Ishikawa (cell line): Measurements from ENCODE around the gene HARS1.

Source experiments
- CEBPB ChIP-seq: IDR thresholded peaks from 2 replicates; pipeline ENCODE4 v1.6.1; 2012
- EGR1 ChIP-seq: IDR thresholded peaks from 2 replicates; pipeline ENCODE4 v1.6.1; 2012
- EP300 ChIP-seq: IDR thresholded peaks from 2 replicates; pipeline ENCODE4 v1.6.1; 2012; ENCODE audit warnings: borderline replicate concordance
- FOXM1 ChIP-seq: IDR thresholded peaks from 2 replicates; pipeline ENCODE4 v1.6.1; 2012; ENCODE audit warnings: low read depth, borderline replicate concordance
- RAD21 ChIP-seq: IDR thresholded peaks from 2 replicates; pipeline ENCODE4 v1.6.1; 2012; ENCODE audit warnings: low read depth
- REST ChIP-seq: IDR thresholded peaks from 2 replicates; pipeline ENCODE4 v1.6.1; 2012; ENCODE audit warnings: low read depth, mild to moderate bottlenecking
- TCF12 ChIP-seq: IDR thresholded peaks from 2 replicates; pipeline ENCODE4 v1.6.1; 2012; ENCODE audit warnings: low read depth
- TEAD4 ChIP-seq: IDR thresholded peaks from 2 replicates; pipeline ENCODE4 v1.6.1; 2012
- USF1 ChIP-seq: IDR thresholded peaks from 2 replicates; pipeline ENCODE4 v1.6.1; 2012

GRCh38 chr5:140671472-140672125, 19.6 kb downstream of the HARS1 start:
- TF ChIP-seq EGR1 (no peak), REST (no peak), USF1 (no peak), TCF12 (no peak), CEBPB (no peak), EP300 (no peak), TEAD4 (no peak), FOXM1 (no peak), RAD21 (no peak)
